Measurements from ENCODE around the gene TECTB.

DNA sequence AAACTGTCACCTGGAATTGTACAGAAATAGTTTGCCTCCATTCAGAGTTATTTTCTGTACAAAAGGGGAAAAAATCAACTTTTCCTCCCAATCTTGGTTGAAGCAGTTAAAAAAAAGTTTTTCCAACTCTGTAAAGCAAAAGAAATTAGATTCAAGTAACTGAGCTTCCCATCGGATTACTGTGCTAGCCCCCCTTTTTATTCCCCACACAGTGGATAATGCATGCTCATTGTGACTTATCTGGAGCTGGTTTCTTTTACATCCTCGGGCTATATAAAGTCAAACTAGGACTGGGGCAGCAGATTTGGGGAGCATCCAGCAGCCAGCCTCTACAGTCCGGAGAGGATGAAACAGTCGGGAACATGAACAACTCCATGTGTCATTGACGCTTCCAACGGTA is at the start of gene TECTB:
- TF ChIP-seq GATA3 (IDR thresholded peaks at IDR 0.05; ENCODE audit: low read depth, low read length): no peak
- TF ChIP-seq GATA2 (IDR thresholded peaks at IDR 0.05; ENCODE audit: low read depth, low read length): no peak

All from SH-SY5Y (cell line).